Stimulated activated CD4-positive, alpha-beta T cell treated with anti-CD3 and anti-CD28 coated beads, TNF-alpha, amount 100 ng/mL, for 24 hours (primary cell): Measurements from ENCODE around the gene KCNK18.
"Not testable (repeated sequence)": the region's sequence is repeated elsewhere in the genome, so short reads cannot be mapped to it uniquely, and the experiment has no call there.

Source experiments
- DNase-seq, 3 experiments: peaks; one replicate each; pipeline ENCODE4 v3.0.0-alpha.2; 2020; ENCODE audit warnings: low read depth in 3 of 3

The KCNK18 gene

GRCh38 chr10:117170244-117170643 is 27.0 kb upstream of the KCNK18 start:
- no peak for DNase-seq

GRCh38 chr10:117174439-117175214 is 22.7 kb upstream of the KCNK18 start:
- DNase-seq, result peak; percentile 76 to 83 (median 81)

- DNase-seq, result no peak
Observed at GRCh38 chr10:117175215-117175900, 21.9 kb upstream of the KCNK18 start.

GRCh38 chr10:117175901-117176534 is 21.3 kb upstream of the KCNK18 start:
- DNase-seq, result peak; percentile 51 to 76 (median 56)

- DNase-seq, result no peak
Observed at GRCh38 chr10:117178190-117178589, 19.1 kb upstream of the KCNK18 start.

- DNase-seq, result no peak
Observed at GRCh38 chr10:117184296-117184695, 13.0 kb upstream of the KCNK18 start.

GRCh38 chr10:117184821-117185220 is 12.5 kb upstream of the KCNK18 start:
- no peak for DNase-seq

- not testable (repeated sequence) for DNase-seq
Observed at GRCh38 chr10:117185817-117186216, 11.5 kb upstream of the KCNK18 start.

GRCh38 chr10:117186832-117187615 is 10.3 kb upstream of the KCNK18 start:
- DNase-seq, result no peak

GRCh38 chr10:117188371-117188770 is 8.9 kb upstream of the KCNK18 start:
- no peak for DNase-seq

GRCh38 chr10:117189557-117189956 is 7.7 kb upstream of the KCNK18 start:
- DNase-seq, result no peak

GRCh38 chr10:117198088-117198487 is 799 bp downstream of the KCNK18 start:
- DNase-seq, result no peak

- DNase-seq, result no peak
Observed at GRCh38 chr10:117201826-117202225, 4.5 kb downstream of the KCNK18 start.

- DNase-seq, result no peak
Observed at GRCh38 chr10:117204316-117204715, 7.0 kb downstream of the KCNK18 start.

GRCh38 chr10:117212176-117212575 is 14.9 kb downstream of the KCNK18 start:
- no peak for DNase-seq

GRCh38 chr10:117214401-117214800 is 17.1 kb downstream of the KCNK18 start:
- no peak for DNase-seq

GRCh38 chr10:117215079-117215478 is 17.8 kb downstream of the KCNK18 start:
- DNase-seq, result no peak

- DNase-seq, result no peak
Observed at GRCh38 chr10:117216028-117216427, 18.7 kb downstream of the KCNK18 start.

- peak; percentile 27 to 58 (median 41) for DNase-seq
Observed at GRCh38 chr10:117216611-117217195, 19.4 kb downstream of the KCNK18 start.

GRCh38 chr10:117217196-117217761 is 20.0 kb downstream of the KCNK18 start:
- no peak for DNase-seq

- DNase-seq, result no peak
Observed at GRCh38 chr10:117218654-117219053, 21.4 kb downstream of the KCNK18 start.
